Fibroblast of skin of left quadriceps (primary cell): Measurements from ENCODE around the gene B4GALNT3.

Source experiments
- DNase-seq, 2 experiments: peaks; one replicate each; pipeline ENCODE4 v3.0.0-alpha.2; 2013; ENCODE audit warnings: low read depth in 2 of 2

Gene B4GALNT3

GRCh38 chr12:508795-509194, 49.1 kb downstream of the B4GALNT3 start:
- DNase-seq = no peak

- no peak for DNase-seq
Observed at GRCh38 chr12:509500-509899, 49.8 kb downstream of the B4GALNT3 start.

GRCh38 chr12:510071-510825, 50.5 kb downstream of the B4GALNT3 start:
- no peak for DNase-seq

GRCh38 chr12:512933-513332, 53.2 kb downstream of the B4GALNT3 start:
- no peak for DNase-seq

- no peak for DNase-seq
Observed at GRCh38 chr12:513446-513845, 53.7 kb downstream of the B4GALNT3 start.

DNA sequence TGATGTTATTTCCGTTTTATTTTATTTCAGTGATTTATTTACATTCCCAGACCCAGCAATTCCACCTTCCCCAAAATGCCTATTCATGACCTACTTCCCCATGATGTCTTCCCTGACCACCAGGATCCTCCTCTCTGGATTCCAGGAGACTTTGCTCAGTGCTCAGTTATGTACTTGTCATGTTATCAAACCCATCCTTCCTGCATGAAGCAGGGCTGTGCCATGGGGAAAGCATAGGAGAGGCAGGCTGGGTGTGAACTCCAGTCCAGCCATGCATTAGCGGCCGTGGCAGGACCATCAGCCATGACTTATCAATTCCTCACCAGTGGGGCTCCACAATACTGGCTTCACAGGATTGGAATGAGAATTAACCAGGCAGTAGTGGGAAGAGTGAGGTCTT, 57.8 kb downstream of the B4GALNT3 start:
- DNase-seq = no peak

- no peak for DNase-seq
Observed at GRCh38 chr12:520119-520518, 60.4 kb downstream of the B4GALNT3 start.

DNA sequence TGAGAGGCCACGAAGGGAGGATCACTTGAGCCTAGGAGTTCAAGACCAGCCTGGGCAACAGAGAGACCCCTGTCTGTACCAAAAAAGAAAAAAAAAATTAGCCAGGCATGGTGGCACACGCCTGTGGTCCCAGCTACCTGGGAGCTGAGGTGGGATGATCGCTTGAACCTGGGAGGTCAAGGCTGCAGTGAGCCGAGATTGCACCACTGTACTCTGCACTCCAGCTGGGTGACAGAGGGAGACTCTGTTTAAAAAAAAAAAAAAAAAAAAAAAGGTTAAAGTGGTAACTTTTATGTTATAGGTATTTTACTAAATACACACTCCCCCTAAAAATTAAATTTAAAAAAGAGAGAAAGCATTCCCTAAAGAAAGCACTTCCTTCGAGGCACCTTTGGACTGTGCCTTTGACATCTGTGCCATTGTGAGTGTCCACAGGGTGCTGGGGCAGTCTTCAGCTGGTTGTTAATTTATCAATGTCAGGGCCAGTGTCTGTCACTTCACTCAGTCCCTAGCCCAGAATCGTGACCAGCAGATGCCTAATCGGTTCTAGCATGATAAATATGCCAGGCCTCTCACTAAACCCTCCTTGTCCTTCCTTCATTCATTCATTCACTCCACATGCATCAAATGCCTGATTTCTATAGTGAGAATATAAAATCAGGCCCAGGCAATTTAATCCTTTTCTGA, 63.1 kb downstream of the B4GALNT3 start:
- no peak for DNase-seq

- DNase-seq = no peak
Observed at GRCh38 chr12:524167-524951, 64.6 kb downstream of the B4GALNT3 start.

DNA sequence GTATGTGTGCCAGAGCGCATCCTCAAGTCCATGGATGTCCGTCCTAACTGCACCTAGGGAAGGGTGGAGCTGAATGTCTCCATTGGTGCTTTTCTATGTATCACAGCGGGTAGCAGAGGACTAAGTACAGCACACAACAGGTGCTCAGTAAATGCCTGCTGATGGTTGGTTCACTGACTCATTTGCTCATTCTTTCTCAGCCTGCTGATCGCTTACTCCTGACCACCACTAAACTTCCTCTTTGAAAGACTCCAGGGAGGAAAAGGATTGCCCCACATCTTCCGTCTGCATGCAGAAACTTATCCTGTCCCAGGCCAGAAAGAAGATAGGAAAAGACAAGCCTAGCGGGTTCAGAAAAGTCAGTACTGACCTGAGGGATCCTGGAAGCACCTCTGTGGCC, 66.3 kb downstream of the B4GALNT3 start:
- no peak for DNase-seq

DNA sequence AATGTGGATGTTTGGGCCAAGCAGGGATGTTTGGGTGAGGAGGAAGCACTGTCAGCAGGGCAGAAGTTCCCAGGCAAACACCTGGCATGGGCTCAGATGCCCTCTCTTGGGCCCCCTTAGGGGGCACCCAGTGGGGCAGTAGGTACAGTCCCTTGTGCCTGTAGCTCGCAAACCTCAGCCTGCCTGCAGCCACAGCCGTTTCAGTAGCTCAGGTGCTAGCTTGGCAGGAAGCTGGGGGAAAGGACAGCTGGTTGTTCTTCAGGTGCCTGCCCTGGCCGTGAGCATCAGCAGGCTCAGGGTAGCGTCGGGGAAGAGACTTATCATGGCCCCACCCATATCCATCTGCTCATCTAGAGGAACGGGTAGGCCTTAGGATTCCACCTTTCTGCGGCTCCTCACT, 67.5 kb downstream of the B4GALNT3 start:
- DNase-seq = no peak

GRCh38 chr12:527729-528128, 68.0 kb downstream of the B4GALNT3 start:
- DNase-seq = no peak

GRCh38 chr12:530308-530707, 70.6 kb downstream of the B4GALNT3 start:
- DNase-seq = peak; percentile 32 to 34

DNA sequence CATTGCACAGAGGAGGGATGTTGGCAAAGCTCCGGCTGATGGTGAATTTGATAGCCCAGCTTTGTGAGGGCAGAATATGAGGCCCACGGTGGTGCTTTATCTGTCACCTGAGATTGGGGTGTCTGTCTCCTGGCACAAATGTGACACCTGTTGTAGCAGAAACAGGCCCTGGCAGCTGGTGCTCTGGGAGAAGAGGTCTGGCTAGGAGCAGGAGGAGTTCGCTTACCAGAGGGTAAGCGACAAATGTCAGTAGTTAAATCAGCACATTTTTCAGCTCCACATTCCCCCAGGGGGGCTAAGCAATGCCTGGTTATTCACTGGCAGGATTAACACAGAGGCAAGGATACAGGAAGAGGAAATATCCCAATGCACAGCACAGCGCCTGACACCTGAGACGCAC, 71.1 kb downstream of the B4GALNT3 start:
- DNase-seq = no peak

GRCh38 chr12:531951-532585, 72.3 kb downstream of the B4GALNT3 start:
- DNase-seq = no peak

GRCh38 chr12:532908-533565, 73.3 kb downstream of the B4GALNT3 start:
- peak; percentile 71 to 74 for DNase-seq

GRCh38 chr12:533718-534117, 74.0 kb downstream of the B4GALNT3 start:
- no peak for DNase-seq

- no peak for DNase-seq
Observed at GRCh38 chr12:534216-534615, 74.5 kb downstream of the B4GALNT3 start.

- DNase-seq = no peak
Observed at GRCh38 chr12:535396-535795, 75.7 kb downstream of the B4GALNT3 start.

GRCh38 chr12:536751-537245, 77.1 kb downstream of the B4GALNT3 start:
- DNase-seq = no peak

GRCh38 chr12:537772-538171, 78.0 kb downstream of the B4GALNT3 start:
- no peak for DNase-seq
